Hepatocyte (in vitro differentiated cells): Measurements from ENCODE around the gene GNPDA1.

Experiments used
- EZH2 ChIP-seq: fragments of 200-600 bp; sonication (generic); IDR thresholded peaks from 2 replicates; pipeline ENCODE4 v1.6.1; 2016; ENCODE audit warnings: antibody characterized with exemption, mild to moderate bottlenecking, borderline replicate concordance
- EZH2phosphoT487 ChIP-seq: fragments of 200-600 bp; sonication (generic); IDR thresholded peaks from one replicate; pipeline ENCODE4 v1.6.1; 2018; ENCODE audit warnings: antibody characterized with exemption, mild to moderate bottlenecking, low read depth, moderate library complexity; ENCODE audit not compliant: unreplicated experiment, severe bottlenecking
- TF ChIP-seq, protein P1 (sequence below): fragments of 200-600 bp; sonication (generic); IDR thresholded peaks from 2 replicates; pipeline ENCODE4 v1.5.1; 2016; ENCODE audit warnings: antibody characterized with exemption, mild to moderate bottlenecking; ENCODE audit not compliant: poor library complexity

DNA sequence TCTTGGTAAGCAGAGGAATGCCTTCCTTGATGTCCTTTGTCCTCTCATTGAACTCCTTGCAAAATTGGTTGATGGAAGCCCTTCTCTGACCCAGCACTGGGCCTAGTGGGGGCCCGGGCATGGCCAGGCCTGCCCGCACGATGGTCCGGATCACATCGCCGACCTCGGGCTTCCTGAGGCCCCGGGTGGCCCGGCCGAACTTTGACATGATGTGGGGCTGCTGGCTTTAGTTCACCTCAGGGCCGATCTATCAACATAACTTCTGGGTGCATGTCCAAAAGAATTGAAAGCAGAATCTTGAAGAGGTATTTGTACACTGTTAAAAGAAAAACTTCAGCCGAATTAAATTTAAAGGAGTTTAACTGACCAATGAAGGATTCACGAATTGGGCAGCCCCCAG, 24.1 kb upstream of the GNPDA1 start:
- TF ChIP-seq EZH2phosphoT487 (no peak), EZH2 (no peak)
- TF ChIP-seq, protein P1, sequence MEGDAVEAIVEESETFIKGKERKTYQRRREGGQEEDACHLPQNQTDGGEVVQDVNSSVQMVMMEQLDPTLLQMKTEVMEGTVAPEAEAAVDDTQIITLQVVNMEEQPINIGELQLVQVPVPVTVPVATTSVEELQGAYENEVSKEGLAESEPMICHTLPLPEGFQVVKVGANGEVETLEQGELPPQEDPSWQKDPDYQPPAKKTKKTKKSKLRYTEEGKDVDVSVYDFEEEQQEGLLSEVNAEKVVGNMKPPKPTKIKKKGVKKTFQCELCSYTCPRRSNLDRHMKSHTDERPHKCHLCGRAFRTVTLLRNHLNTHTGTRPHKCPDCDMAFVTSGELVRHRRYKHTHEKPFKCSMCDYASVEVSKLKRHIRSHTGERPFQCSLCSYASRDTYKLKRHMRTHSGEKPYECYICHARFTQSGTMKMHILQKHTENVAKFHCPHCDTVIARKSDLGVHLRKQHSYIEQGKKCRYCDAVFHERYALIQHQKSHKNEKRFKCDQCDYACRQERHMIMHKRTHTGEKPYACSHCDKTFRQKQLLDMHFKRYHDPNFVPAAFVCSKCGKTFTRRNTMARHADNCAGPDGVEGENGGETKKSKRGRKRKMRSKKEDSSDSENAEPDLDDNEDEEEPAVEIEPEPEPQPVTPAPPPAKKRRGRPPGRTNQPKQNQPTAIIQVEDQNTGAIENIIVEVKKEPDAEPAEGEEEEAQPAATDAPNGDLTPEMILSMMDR = no peak
